ENCODE measurements around the gene TMPRSS11D. TPM values are rescaled to one million over a fixed set of nuclear protein-coding genes. Genes with fewer than 3 reads are reported as not detected.

TMPRSS11D gene
- total and polyA plus RNA-seq, 2 of the 13 experiments (the other 11 are each of a cell fraction or from before 2014, with no cell fraction given), result not detected

DNA sequence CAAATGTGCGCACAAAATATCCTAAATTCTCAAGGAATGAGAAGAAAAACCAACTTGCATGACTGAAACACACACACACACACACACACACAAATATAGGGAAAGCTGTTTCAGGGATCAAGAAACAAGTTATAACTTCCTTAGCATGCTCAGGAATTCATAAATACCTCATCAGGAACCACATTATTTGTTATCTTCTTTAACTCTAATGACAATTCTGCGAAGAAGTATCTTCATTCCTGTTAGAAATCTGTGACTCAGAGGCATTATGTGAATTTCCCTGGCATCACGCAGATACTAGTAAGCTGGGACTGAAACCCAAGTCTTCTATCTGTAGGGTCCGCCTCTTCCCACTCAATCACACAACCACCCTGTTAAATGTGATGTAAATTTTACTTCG, 49.2 kb upstream of the TMPRSS11D start:
- no peak for FAIRE-seq
- no peak overlapping the region for H3K4me2 ChIP-seq (ENCODE audit: low read depth, low read length)
- BruUV-seq (replicated peaks), result no TSS peak
- no peak overlapping the region for H3K27ac ChIP-seq (ENCODE audit: extremely low read length, insufficient read depth, low read length)
- intact Hi-C loops (cut with micrococcal nuclease; ENCODE audit: unreplicated experiment) (no loop called here), in situ Hi-C loops (cut with HindIII; ENCODE audit: extremely low pct_ligation_motif_present, low pct_unique_long_range_greater_than_20kb) (no loop called here)
- TF ChIP-seq ZNF547 (CRISPR knock-in tag; IDR thresholded peaks at IDR 0.05) (no peak), POLR2G (IDR thresholded peaks at IDR 0.05; ENCODE audit: low read depth, low read length) (no peak), IRX3 (CRISPR knock-in tag; IDR thresholded peaks at IDR 0.05; ENCODE audit: borderline replicate concordance, low read depth) (no peak), MBD4 (IDR thresholded peaks at IDR 0.05; ENCODE audit: borderline replicate concordance, low read length) (no peak), NCOA2 (CRISPR knock-in tag; IDR thresholded peaks at IDR 0.05) (no peak), ATRX (CRISPR knock-in tag; IDR thresholded peaks at IDR 0.05; ENCODE audit: borderline replicate concordance) (no peak), ZNF737 (CRISPR knock-in tag; IDR thresholded peaks at IDR 0.05; ENCODE audit: borderline replicate concordance) (no peak), GATA4 (IDR thresholded peaks at IDR 0.05; ENCODE audit: borderline replicate concordance, low read depth) (no peak), ASH2L (IDR thresholded peaks at IDR 0.05; ENCODE audit: insufficient read length, low read depth, low read length) (no peak)
- TF ChIP-seq, protein P1, sequence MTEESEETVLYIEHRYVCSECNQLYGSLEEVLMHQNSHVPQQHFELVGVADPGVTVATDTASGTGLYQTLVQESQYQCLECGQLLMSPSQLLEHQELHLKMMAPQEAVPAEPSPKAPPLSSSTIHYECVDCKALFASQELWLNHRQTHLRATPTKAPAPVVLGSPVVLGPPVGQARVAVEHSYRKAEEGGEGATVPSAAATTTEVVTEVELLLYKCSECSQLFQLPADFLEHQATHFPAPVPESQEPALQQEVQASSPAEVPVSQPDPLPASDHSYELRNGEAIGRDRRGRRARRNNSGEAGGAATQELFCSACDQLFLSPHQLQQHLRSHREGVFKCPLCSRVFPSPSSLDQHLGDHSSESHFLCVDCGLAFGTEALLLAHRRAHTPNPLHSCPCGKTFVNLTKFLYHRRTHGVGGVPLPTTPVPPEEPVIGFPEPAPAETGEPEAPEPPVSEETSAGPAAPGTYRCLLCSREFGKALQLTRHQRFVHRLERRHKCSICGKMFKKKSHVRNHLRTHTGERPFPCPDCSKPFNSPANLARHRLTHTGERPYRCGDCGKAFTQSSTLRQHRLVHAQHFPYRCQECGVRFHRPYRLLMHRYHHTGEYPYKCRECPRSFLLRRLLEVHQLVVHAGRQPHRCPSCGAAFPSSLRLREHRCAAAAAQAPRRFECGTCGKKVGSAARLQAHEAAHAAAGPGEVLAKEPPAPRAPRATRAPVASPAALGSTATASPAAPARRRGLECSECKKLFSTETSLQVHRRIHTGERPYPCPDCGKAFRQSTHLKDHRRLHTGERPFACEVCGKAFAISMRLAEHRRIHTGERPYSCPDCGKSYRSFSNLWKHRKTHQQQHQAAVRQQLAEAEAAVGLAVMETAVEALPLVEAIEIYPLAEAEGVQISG (CRISPR knock-in tag; IDR thresholded peaks at IDR 0.05), result no peak
- TF ChIP-seq, protein P2, sequence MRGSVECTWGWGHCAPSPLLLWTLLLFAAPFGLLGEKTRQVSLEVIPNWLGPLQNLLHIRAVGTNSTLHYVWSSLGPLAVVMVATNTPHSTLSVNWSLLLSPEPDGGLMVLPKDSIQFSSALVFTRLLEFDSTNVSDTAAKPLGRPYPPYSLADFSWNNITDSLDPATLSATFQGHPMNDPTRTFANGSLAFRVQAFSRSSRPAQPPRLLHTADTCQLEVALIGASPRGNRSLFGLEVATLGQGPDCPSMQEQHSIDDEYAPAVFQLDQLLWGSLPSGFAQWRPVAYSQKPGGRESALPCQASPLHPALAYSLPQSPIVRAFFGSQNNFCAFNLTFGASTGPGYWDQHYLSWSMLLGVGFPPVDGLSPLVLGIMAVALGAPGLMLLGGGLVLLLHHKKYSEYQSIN (CRISPR knock-in tag; IDR thresholded peaks at IDR 0.05; ENCODE audit: borderline replicate concordance), result no peak
- TF ChIP-seq, protein P3, sequence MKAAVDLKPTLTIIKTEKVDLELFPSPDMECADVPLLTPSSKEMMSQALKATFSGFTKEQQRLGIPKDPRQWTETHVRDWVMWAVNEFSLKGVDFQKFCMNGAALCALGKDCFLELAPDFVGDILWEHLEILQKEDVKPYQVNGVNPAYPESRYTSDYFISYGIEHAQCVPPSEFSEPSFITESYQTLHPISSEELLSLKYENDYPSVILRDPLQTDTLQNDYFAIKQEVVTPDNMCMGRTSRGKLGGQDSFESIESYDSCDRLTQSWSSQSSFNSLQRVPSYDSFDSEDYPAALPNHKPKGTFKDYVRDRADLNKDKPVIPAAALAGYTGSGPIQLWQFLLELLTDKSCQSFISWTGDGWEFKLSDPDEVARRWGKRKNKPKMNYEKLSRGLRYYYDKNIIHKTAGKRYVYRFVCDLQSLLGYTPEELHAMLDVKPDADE (CRISPR knock-in tag; IDR thresholded peaks at IDR 0.05), result no peak
- ChIA-PET POLR2A (no interaction called here), CTCF (ENCODE audit: low intra/inter-chr PET ratio, low total read pairs) (no interaction called here)
- no peak for DNase-seq (ENCODE audit: low spot score)
- H3K4me3 ChIP-seq (replicated peaks in 1 of 3; ENCODE audit: insufficient read depth in 1 of 3, low read depth in 2 of 3, low read length in 3 of 3), result no peak overlapping the region
- H3K36me3 ChIP-seq (replicated peaks in 1 of 2; ENCODE audit: control insufficient read depth in 1 of 2, insufficient read depth in 2 of 2, low read length in 2 of 2), result no peaks in the 10 kb centered on the region
- H4K20me1 ChIP-seq (ENCODE audit: insufficient read depth, low read length), result no peaks in the 10 kb centered on the region; the same call in 1 of the 2 replicates
- no peaks in the 10 kb centered on the region; a peak in 1 of 5 replicates for H3K27me3 ChIP-seq (ENCODE audit: control insufficient read depth in 1 of 2, insufficient read depth in 2 of 2, low read length in 2 of 2)
- 30% methylated on average over 5 of the region's 5 CpGs for WGBS (ENCODE audit: low lambda C conversion rate)
- no peak overlapping the region for H3K9ac ChIP-seq (ENCODE audit: insufficient read depth, low read depth, low read length)
- H2AFZ ChIP-seq (ENCODE audit: low read length), result no peak overlapping the region
- H3K79me2 ChIP-seq (ENCODE audit: insufficient read depth, low read length), result no peaks in the 10 kb centered on the region
- no peaks in the 10 kb centered on the region for H3K4me1 ChIP-seq (ENCODE audit: insufficient read depth, low read length)
- no peak for ATAC-seq
- H3K9me3 ChIP-seq (ENCODE audit: low read length), result no peaks in the 10 kb centered on the region
